Left cardiac atrium (tissue), 4 donors: ENCODE measurements around the gene TFB1M. TPM values are rescaled to one million over a fixed set of nuclear protein-coding genes. Genes with fewer than 3 reads are reported as not detected.
"Not testable (repeated sequence)": the region's sequence is repeated elsewhere in the genome, so short reads cannot be mapped to it uniquely, and the experiment has no call there.

ENCODE experiments used
- ATAC-seq, 2 donors: fragments of 200-7000 bp; cut with Tn5 transposase; one replicate each; pipeline ENCODE4 v1.9.1; 2020; ENCODE audit warnings: mild to moderate bottlenecking in 2 of 2, moderate library complexity in 2 of 2
- DNase-seq: peaks from one replicate; pipeline ENCODE4 v3.0.0-alpha.2; 2020
- intact Hi-C, 2 donors: fragments of 100-400 bp; cut with DNase I; formaldehyde crosslinking; loops; one replicate each; pipeline versions ENCODE4 v1.14.1 to v1.15.1; 2022 to 2023
- total RNA-seq, 2 donors: library from RNA; stranded (reverse); fragmentation: NEBNext Ultra II Directional; extraction: Animal tissue kit (Norgen Biotek cat#: 25700); gene quantifications; one replicate each; pipeline ENCODE4 v1.2.1, GENCODE V29; 2021
- donor health status: DM: no; HTN: yes; CAD: no.
- donor health status: DM: no; HTN: yes; CAD: no; lungs with severe emphysema.
- donor health status: DM: yes; HTN: yes; CAD: no.
- donor health status: Dilated cardiomyopathy.

TFB1M gene
- total RNA-seq, 2 donors from 2014 or later = 13.9 to 15.6 TPM

- DNase-seq = no peak
- intact Hi-C loops = no loop called here
- peak in 1 of 2 donors; percentile 17 for ATAC-seq
Measured at GRCh38 chr6:155223646-155224451, 90.4 kb downstream of the TFB1M start.

DNA sequence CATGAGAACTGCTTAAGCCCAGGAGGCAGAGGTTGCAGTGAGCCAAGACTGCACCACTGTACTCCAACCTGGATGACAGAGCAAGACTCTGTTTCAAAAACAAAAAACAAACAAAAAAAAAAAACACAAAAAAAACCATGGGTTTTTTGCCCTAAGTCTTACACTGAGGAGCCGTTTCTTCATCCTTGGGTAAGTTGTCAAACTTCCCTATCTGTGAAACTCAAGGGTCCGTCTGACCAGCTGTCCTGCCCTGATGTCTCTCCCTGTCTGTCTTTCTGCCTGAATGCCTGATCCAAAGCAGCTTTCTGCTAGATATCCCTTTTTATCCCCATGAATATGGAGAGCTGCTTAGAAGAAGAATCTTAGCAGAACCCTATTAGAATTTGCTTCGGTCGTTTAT is 91.8 kb downstream of the TFB1M start:
- ATAC-seq = no peak

GRCh38 chr6:155221086-155221485 is 93.2 kb downstream of the TFB1M start:
- ATAC-seq = no peak
- DNase-seq = no peak
- intact Hi-C loops = no loop called here

More for the DNA sequence above, 91.8 kb downstream of the TFB1M start:
- no peak for DNase-seq
- intact Hi-C loops = no loop called here

- DNase-seq (no peak), ATAC-seq (peak in 1 of 2 donors; percentile 83)
- intact Hi-C loops = no loop called here
Measured at GRCh38 chr6:155219858-155220301, 94.4 kb downstream of the TFB1M start.

- intact Hi-C loops = no loop called here
- ATAC-seq = no peak
- no peak for DNase-seq
Measured at GRCh38 chr6:155219299-155219698, 95.0 kb downstream of the TFB1M start.

- ATAC-seq, intact Hi-C loops, DNase-seq: not testable (repeated sequence)
Measured at GRCh38 chr6:155218711-155219110, 95.6 kb downstream of the TFB1M start.

DNA sequence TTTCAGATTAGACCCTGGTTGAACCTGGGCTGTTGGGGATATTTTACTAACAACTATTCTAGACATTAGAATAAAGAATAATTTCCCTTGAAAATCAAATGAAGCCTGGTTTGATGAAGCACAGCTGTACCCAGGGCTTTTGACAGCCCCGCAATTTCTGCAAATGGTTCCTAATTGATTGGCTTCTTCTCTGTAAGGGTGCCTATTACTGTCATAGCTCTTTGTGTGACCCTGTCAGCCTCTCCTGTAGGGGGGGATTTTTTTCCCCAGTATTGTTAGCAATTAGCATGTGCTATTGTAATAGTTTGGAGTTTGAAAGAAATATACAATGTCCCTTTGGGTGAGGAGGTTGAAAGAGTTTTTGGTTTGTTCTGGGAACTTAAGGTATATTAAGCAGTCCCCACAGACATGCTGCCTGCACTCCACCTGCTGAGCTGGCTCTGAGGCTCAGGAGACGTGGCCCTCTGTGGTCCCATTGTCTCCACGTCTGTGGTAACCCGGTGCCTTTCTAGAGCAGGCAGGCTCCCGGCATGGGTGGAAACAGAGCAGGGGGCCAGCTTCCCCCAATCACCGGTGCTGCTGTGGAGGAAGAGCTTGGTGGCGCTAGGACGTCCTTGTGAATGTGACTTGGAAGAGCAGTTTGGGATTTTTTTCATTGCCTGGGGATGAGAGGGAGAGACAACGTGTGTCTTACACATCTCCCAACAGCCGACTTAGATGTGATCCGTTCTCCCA is 97.8 kb downstream of the TFB1M start:
- intact Hi-C loops = no loop called here
- ATAC-seq (no peak), DNase-seq (no peak)

DNA sequence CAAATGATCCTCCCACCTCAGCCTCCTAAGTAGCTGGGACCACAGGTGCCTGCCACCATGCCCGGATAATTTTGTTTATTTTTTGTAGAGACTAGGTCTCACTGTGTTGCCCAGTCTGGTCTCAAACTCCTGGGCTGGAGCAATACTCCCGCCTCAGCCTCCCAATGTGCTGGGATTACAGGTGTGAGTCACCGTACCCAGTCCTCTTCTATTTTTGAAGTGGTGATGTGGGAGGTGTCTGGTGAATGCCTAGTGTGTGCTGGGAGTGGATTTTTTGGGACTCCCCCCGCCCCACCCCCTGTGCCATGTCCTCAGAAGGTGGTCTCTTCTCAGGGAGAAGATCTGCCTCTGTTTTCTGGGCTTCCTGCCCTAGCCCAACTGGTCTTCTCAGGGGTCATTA is 98.4 kb downstream of the TFB1M start:
- DNase-seq (no peak), ATAC-seq (no peak)

DNA sequence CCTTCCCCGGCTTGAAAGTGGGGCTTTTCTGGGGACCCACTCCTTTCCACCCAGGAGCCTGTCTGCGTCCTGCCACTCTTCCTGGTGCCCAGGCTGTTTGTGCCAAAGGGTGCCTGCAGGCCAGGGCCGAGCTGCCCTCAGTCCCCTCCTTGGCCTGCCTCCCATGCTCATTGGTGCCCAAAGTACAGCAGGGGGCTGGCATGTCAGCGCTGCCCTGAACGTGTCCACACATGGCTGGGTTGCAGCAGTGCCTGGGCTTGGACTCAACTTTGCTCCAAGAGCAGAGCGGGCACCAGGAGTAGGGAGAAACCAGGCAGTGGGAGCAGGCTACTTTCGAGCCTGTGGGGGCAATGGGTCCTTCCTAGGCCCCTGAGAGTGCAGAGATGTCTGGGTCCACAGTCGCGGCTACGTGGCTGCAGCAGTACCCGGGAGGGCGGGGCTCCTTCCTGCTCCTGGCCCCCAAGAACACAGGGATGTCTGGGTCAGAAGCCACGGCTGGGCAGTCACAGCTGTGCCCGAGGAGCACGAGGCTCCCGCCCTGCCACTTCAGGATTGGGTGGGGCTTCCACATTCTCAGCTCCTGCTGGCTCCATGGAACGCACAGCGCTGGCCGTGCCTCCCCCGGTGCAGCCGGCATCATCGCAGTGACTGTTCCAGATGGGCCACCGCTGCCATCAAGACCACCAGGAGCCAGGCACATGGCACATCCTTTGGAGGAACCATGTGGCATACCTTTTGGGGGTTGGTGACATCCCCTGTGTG is 100.5 kb downstream of the TFB1M start:
- peak; percentile 30 for DNase-seq
- intact Hi-C loops = no loop called here
- ATAC-seq = no peak

More for the DNA sequence above, 98.4 kb downstream of the TFB1M start:
- intact Hi-C loops = no loop called here

- intact Hi-C loops = no loop called here
- DNase-seq (no peak), ATAC-seq (no peak)
Measured at GRCh38 chr6:155212616-155213380, 101.5 kb downstream of the TFB1M start.

DNA sequence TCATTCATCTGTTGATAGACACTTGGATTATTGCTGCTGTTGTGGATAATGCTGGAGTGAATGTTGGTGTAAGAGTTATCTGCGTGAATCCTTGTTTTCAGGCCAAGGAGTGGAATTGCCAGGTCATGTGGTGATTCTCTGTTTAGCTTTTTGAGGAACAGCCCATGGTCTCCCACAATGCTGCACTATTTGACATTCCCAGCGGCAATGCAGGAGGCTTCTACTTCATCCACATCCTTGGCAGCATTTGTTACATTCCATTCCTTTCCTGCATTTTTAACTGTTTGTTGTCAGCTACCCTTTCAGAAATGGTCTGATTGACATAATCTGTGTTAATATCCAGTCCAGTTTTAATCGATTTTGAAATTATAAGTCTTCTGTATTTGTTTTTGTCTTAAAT is 102.2 kb downstream of the TFB1M start:
- intact Hi-C loops = no loop called here
- DNase-seq (no peak), ATAC-seq (no peak)

GRCh38 chr6:155207223-155207622 is 107.1 kb downstream of the TFB1M start:
- ATAC-seq (no peak), DNase-seq (no peak)
- intact Hi-C loops = no loop called here

Other genes starting within 250 kb of the TFB1M start
- not detected for gene CLDN20, start 50.5 kb downstream of the TFB1M start, total RNA-seq
- not detected for gene NOX3, start 141.4 kb upstream of the TFB1M start, total RNA-seq